HCT116 (cell line): ENCODE results near the gene TMEM151A.
"Not testable (repeated sequence)": the region's sequence is repeated elsewhere in the genome, so short reads cannot be mapped to it uniquely, and the experiment has no call there.

ENCODE experiments used
- EZH2 ChIP-seq: fragments of 200-600 bp; sonication (generic); IDR thresholded peaks from 2 replicates; pipeline ENCODE4 v1.6.1; 2017; ENCODE audit warnings: antibody characterized with exemption, mixed run types
- ZNF274 ChIP-seq: fragments of 200-500 bp; sonication (Bioruptor generic); IDR thresholded peaks from 2 replicates; pipeline ENCODE4 v1.6.1; 2014; ENCODE audit warnings: mild to moderate bottlenecking, low read depth, low read length, inconsistent platforms

DNA sequence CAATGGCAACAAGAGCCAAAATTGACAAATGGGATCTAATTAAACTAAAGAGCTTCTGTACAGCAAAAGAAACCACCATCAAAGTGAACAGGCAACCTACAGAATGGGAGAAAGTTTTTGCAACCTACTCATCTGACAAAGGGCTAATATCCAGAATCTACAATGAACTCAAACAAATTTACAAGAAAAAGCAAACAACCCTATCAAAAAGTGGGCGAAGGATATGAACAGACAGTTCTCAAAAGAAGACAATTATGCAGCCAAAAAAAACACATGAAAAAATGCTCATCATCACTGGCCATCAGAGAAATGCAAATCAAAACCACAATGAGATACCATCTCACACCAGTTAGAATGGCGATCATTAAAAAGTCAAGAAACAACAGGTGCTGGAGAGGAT, 28.6 kb downstream of the TMEM151A start:
- TF ChIP-seq ZNF274, EZH2: not testable (repeated sequence)
